ENCODE data around the gene ZNF827. TPM values are rescaled to one million over a fixed set of nuclear protein-coding genes. Genes with fewer than 3 reads are reported as not detected.

ZNF827 gene
- total RNA-seq, 1 experiment from 2014 or later = 19.1 TPM

DNA sequence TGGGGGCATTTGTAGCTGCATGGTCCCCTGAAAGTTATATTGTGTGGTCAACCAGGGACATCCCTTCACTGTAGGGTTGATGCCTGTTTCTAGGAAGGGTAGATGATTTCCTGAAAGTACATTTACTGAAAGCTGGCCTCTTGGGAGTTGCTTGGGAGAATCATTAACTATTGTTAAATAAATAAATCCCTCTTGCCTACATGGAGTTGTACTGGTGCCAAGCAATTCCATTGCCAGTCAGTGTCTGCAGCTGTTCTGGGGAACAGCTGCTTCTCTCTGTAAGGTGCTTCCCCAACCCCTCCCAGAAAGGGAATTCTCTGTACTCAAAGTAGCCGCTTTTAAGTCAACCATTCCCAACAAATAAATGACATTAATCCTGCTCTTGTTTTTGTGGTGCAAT lies 207.6 kb downstream of the ZNF827 start:
- CTCF ChIA-PET = no interaction called here
- Histone ChIP-seq H3K4me3 (replicated peaks in 1 of 2; ENCODE audit: low read depth in 1 of 2, low read length in 2 of 2) (no peak overlapping the region), H2AFZ (ENCODE audit: low read depth, low read length, poor library complexity, severe bottlenecking) (no peak overlapping the region), H4K20me1 (ENCODE audit: insufficient read depth) (no peaks in the 10 kb centered on the region), H3K36me3 (ENCODE audit: control insufficient read depth in 1 of 2, insufficient read depth in 2 of 2, low read length in 2 of 2) (no peaks in the 10 kb centered on the region), H3K9ac (ENCODE audit: low read length) (no peak overlapping the region), H3K4me2 (ENCODE audit: low read length) (no peak overlapping the region), H3K9me2 (ENCODE audit: insufficient read depth) (no peaks in the 10 kb centered on the region), H3K9me3 (ENCODE audit: control insufficient read depth in 1 of 2, insufficient read depth in 1 of 2, low read depth in 1 of 2, low read length in 2 of 2) (no peaks in the 10 kb centered on the region), H3K4me1 (ENCODE audit: control insufficient read depth in 1 of 2, insufficient read depth in 2 of 2, low read length in 2 of 2) (peaks cover 19 to 37% of the 10 kb centered on the region in 2 experiments), H3K27ac (ENCODE audit: low read depth, low read length) (no peak overlapping the region), H3K79me2 (ENCODE audit: insufficient read depth, low read length) (no peaks in the 10 kb centered on the region), H3K27me3 (ENCODE audit: insufficient read depth, low read length) (no peaks in the 10 kb centered on the region)
- TF ChIP-seq, protein P1, sequence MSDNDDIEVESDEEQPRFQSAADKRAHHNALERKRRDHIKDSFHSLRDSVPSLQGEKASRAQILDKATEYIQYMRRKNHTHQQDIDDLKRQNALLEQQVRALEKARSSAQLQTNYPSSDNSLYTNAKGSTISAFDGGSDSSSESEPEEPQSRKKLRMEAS (IDR thresholded peaks at IDR 0.05) = no peak
- TF ChIP-seq YY1 (IDR thresholded peaks at IDR 0.05; ENCODE audit: extremely low read depth, insufficient replicate concordance, low read depth, low read length) (no peak), TCF7L2 (IDR thresholded peaks at IDR 0.05; ENCODE audit: borderline replicate concordance, extremely low read depth, insufficient read depth, insufficient read length) (no peak), CBX3 (IDR thresholded peaks at IDR 0.05; ENCODE audit: low read depth) (no peak), POLR2AphosphoS5 (IDR thresholded peaks at IDR 0.05; ENCODE audit: low read depth, low read length) (no peak), CEBPB (IDR thresholded peaks at IDR 0.05; ENCODE audit: low read depth) (no peak), FOSL1 (IDR thresholded peaks at IDR 0.05; ENCODE audit: low read depth) (no peak), POLR2A (IDR thresholded peaks at IDR 0.05; ENCODE audit: borderline replicate concordance, extremely low read depth, insufficient read depth, insufficient read length) (no peak), SIN3A (IDR thresholded peaks at IDR 0.05; ENCODE audit: low read depth) (no peak), SRF (IDR thresholded peaks at IDR 0.05; ENCODE audit: low read depth) (no peak), ZNF274 (IDR thresholded peaks at IDR 0.05; ENCODE audit: low read depth, low read length) (no peak), EZH2 (IDR thresholded peaks at IDR 0.05) (no peak), RAD21 (IDR thresholded peaks at IDR 0.05; ENCODE audit: low read depth) (no peak), EGR1 (IDR thresholded peaks at IDR 0.05; ENCODE audit: low read depth) (no peak), ELF1 (IDR thresholded peaks at IDR 0.05; ENCODE audit: borderline replicate concordance, low read depth) (no peak), SP1 (IDR thresholded peaks at IDR 0.05; ENCODE audit: low read depth) (no peak)
- TF ChIP-seq, protein P2, sequence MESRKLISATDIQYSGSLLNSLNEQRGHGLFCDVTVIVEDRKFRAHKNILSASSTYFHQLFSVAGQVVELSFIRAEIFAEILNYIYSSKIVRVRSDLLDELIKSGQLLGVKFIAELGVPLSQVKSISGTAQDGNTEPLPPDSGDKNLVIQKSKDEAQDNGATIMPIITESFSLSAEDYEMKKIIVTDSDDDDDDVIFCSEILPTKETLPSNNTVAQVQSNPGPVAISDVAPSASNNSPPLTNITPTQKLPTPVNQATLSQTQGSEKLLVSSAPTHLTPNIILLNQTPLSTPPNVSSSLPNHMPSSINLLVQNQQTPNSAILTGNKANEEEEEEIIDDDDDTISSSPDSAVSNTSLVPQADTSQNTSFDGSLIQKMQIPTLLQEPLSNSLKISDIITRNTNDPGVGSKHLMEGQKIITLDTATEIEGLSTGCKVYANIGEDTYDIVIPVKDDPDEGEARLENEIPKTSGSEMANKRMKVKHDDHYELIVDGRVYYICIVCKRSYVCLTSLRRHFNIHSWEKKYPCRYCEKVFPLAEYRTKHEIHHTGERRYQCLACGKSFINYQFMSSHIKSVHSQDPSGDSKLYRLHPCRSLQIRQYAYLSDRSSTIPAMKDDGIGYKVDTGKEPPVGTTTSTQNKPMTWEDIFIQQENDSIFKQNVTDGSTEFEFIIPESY (IDR thresholded peaks at IDR 0.05; ENCODE audit: extremely low read depth, insufficient replicate concordance, low read length) = no peak
- DNase-seq (ENCODE audit: low read depth, low spot score) = no peak
- POLR2A ChIA-PET = no interaction called here
- no peak for ATAC-seq
- BruUV-seq (replicated peaks) = no TSS peak
- RAD21 ChIA-PET (ENCODE audit: low non-redundant PET in 1 of 2, low total read pairs in 2 of 2, uncharacterized antibody in 2 of 2, unreplicated experiment in 2 of 2) = no interaction called here
- intact Hi-C loops (cut with micrococcal nuclease) = no loop called here

All from HCT116 (cell line).